ENCODE measurements around the gene CTBP2. TPM values are rescaled to one million over a fixed set of nuclear protein-coding genes. Genes with fewer than 3 reads are reported as not detected.
A peak's percentile ranks its signal among the peaks of the same experiment; 100 is the strongest.

CTBP2 gene
- total RNA-seq, 2 donors from 2014 or later: 107 to 142 TPM

GRCh38 chr10:125097409-125098070 lies 62.8 kb downstream of the CTBP2 start:
- ATAC-seq: no peak
- intact Hi-C loops (cut with DNase I, micrococcal nuclease): no loop called here

GRCh38 chr10:125096975-125097374 lies 63.4 kb downstream of the CTBP2 start:
- intact Hi-C loops (cut with DNase I, micrococcal nuclease): no loop called here
- ATAC-seq (no peak), DNase-seq (no peak)

More at GRCh38 chr10:125097409-125098070, 62.8 kb downstream of the CTBP2 start:
- no peak for DNase-seq

- DNase-seq: no peak
These were observed 64.0 kb downstream of the CTBP2 start for GRCh38 chr10:125096371-125096770.

GRCh38 chr10:125095776-125096175 lies 64.6 kb downstream of the CTBP2 start:
- intact Hi-C loops (cut with DNase I, micrococcal nuclease): no loop called here
- ATAC-seq: no peak
- no peak for DNase-seq

More at GRCh38 chr10:125096371-125096770, 64.0 kb downstream of the CTBP2 start:
- intact Hi-C loops (cut with DNase I, micrococcal nuclease): no loop called here
- ATAC-seq: no peak

GRCh38 chr10:125095228-125095627 lies 65.1 kb downstream of the CTBP2 start:
- intact Hi-C loops (cut with DNase I, micrococcal nuclease): no loop called here

GRCh38 chr10:125094806-125095205 lies 65.6 kb downstream of the CTBP2 start:
- ATAC-seq (no peak), DNase-seq (peak in 1 of 2 donors; percentile 18)
- intact Hi-C loops (cut with DNase I, micrococcal nuclease): no loop called here

More at GRCh38 chr10:125095228-125095627, 65.1 kb downstream of the CTBP2 start:
- ATAC-seq: no peak
- DNase-seq: peak in 1 of 2 donors; percentile 10

GRCh38 chr10:125093974-125094705 lies 66.2 kb downstream of the CTBP2 start:
- ATAC-seq (no peak), DNase-seq (no peak)
- intact Hi-C loops (cut with DNase I, micrococcal nuclease): no loop called here

- no peak for ATAC-seq
- intact Hi-C loops (cut with DNase I, micrococcal nuclease): no loop called here
- DNase-seq: no peak
These were observed 67.0 kb downstream of the CTBP2 start for GRCh38 chr10:125093199-125093973.

GRCh38 chr10:125092564-125093031 lies 67.8 kb downstream of the CTBP2 start:
- no peak for DNase-seq
- intact Hi-C loops (cut with DNase I, micrococcal nuclease): no loop called here

GRCh38 chr10:125091891-125092290 lies 68.5 kb downstream of the CTBP2 start:
- DNase-seq: no peak
- ATAC-seq: no peak
- intact Hi-C loops (cut with DNase I, micrococcal nuclease): no loop called here

More at GRCh38 chr10:125092564-125093031, 67.8 kb downstream of the CTBP2 start:
- no peak for ATAC-seq

GRCh38 chr10:125089469-125089868 lies 70.9 kb downstream of the CTBP2 start:
- intact Hi-C loops (cut with DNase I, micrococcal nuclease): no loop called here
- no peak for ATAC-seq
- DNase-seq: no peak

- ATAC-seq (no peak), DNase-seq (no peak)
- intact Hi-C loops (cut with DNase I, micrococcal nuclease): no loop called here
These were observed 72.5 kb downstream of the CTBP2 start for GRCh38 chr10:125087897-125088215.

GRCh38 chr10:125087191-125087896 lies 73.0 kb downstream of the CTBP2 start:
- DNase-seq: no peak
- ATAC-seq: peak; percentile 22

GRCh38 chr10:125086691-125087090 lies 73.7 kb downstream of the CTBP2 start:
- intact Hi-C loops (cut with DNase I, micrococcal nuclease): no loop called here
- DNase-seq (no peak), ATAC-seq (no peak)

More at GRCh38 chr10:125087191-125087896, 73.0 kb downstream of the CTBP2 start:
- intact Hi-C loops (cut with DNase I, micrococcal nuclease): no loop called here

- intact Hi-C loops (cut with DNase I, micrococcal nuclease): no loop called here
- ATAC-seq (no peak), DNase-seq (no peak)
These were observed 74.9 kb downstream of the CTBP2 start for GRCh38 chr10:125085258-125086054.

- ATAC-seq: peak; percentile 12
- DNase-seq: no peak
- intact Hi-C loops (cut with DNase I, micrococcal nuclease): no loop called here
These were observed 75.6 kb downstream of the CTBP2 start for GRCh38 chr10:125084614-125085257.

GRCh38 chr10:125084191-125084613 lies 76.2 kb downstream of the CTBP2 start:
- intact Hi-C loops (cut with DNase I, micrococcal nuclease): no loop called here
- DNase-seq (no peak), ATAC-seq (peak; percentile 28)

- ATAC-seq: no peak
- intact Hi-C loops (cut with DNase I, micrococcal nuclease): no loop called here
- no peak for DNase-seq
These were observed 76.8 kb downstream of the CTBP2 start for GRCh38 chr10:125083576-125083920.

Measured in left colon (tissue), 2 donors.